Measurements from ENCODE around the gene PARD3.
"Not testable (repeated sequence)": the region's sequence is repeated elsewhere in the genome, so short reads cannot be mapped to it uniquely, and the experiment has no call there.

Gene PARD3

GRCh38 chr10:34713875-34714274, 101.2 kb downstream of the PARD3 start:
- no peak for DNase-seq (ENCODE audit: low read depth)

- DNase-seq (ENCODE audit: low read depth): no peak
Observed at GRCh38 chr10:34711500-34711899, 103.6 kb downstream of the PARD3 start.

- DNase-seq (ENCODE audit: low read depth): no peak
Observed at GRCh38 chr10:34710391-34710751, 104.7 kb downstream of the PARD3 start.

- DNase-seq (ENCODE audit: low read depth): no peak
Observed at GRCh38 chr10:34709637-34710390, 105.3 kb downstream of the PARD3 start.

GRCh38 chr10:34707656-34708055, 107.4 kb downstream of the PARD3 start:
- DNase-seq (ENCODE audit: low read depth): no peak

GRCh38 chr10:34706992-34707391, 108.1 kb downstream of the PARD3 start:
- DNase-seq (ENCODE audit: low read depth): not testable (repeated sequence)

- DNase-seq (ENCODE audit: low read depth): no peak
Observed at GRCh38 chr10:34706147-34706546, 108.9 kb downstream of the PARD3 start.

- DNase-seq (ENCODE audit: low read depth): no peak
Observed at GRCh38 chr10:34705563-34705962, 109.5 kb downstream of the PARD3 start.

GRCh38 chr10:34704526-34705184, 110.4 kb downstream of the PARD3 start:
- DNase-seq (ENCODE audit: low read depth): no peak

- DNase-seq (ENCODE audit: low read depth): no peak
Observed at GRCh38 chr10:34702982-34703381, 112.1 kb downstream of the PARD3 start.

GRCh38 chr10:34702093-34702937, 112.8 kb downstream of the PARD3 start:
- DNase-seq (ENCODE audit: low read depth): no peak

GRCh38 chr10:34701194-34701593, 113.9 kb downstream of the PARD3 start:
- no peak for DNase-seq (ENCODE audit: low read depth)

GRCh38 chr10:34700752-34701151, 114.3 kb downstream of the PARD3 start:
- DNase-seq (ENCODE audit: low read depth): not testable (repeated sequence)

GRCh38 chr10:34699904-34700517, 115.1 kb downstream of the PARD3 start:
- no peak for DNase-seq (ENCODE audit: low read depth)

GRCh38 chr10:34698979-34699378, 116.1 kb downstream of the PARD3 start:
- DNase-seq (ENCODE audit: low read depth): no peak

- no peak for DNase-seq (ENCODE audit: low read depth)
Observed at GRCh38 chr10:34698248-34698831, 116.8 kb downstream of the PARD3 start.

GRCh38 chr10:34697351-34698247, 117.5 kb downstream of the PARD3 start:
- no peak for DNase-seq (ENCODE audit: low read depth)

GRCh38 chr10:34696423-34696822, 118.7 kb downstream of the PARD3 start:
- no peak for DNase-seq (ENCODE audit: low read depth)

- DNase-seq (ENCODE audit: low read depth): no peak
Observed at GRCh38 chr10:34690383-34691049, 124.6 kb downstream of the PARD3 start.

GRCh38 chr10:34689053-34689452, 126.0 kb downstream of the PARD3 start:
- no peak for DNase-seq (ENCODE audit: low read depth)

Measured in activated T-helper 9 cell treated with anti-CD3 and anti-CD28 coated beads, Interleukin-2, amount 50 U/mL, for 16 hours (primary cell).